HCT116 (cell line): ENCODE results near the gene IL1R1. TPM values are rescaled to one million over a fixed set of nuclear protein-coding genes. Genes with fewer than 3 reads are reported as not detected.

Experiments
- ATAC-seq: fragments of 200-7000 bp; cut with Tn5 transposase; 2 replicates; pipeline ENCODE4 v1.9.1; 2020; ENCODE audit warnings: mild to moderate bottlenecking, moderate library complexity
- BruUV-seq: library from RNA; stranded (reverse); fragments of 400-500 nt; replicated peaks from 2 replicates; lab custom pipeline; 2021; lab: Mats Ljungman, UMichigan
- CTCF ChIA-PET: fragments of 300-600 bp; sonication (Branson Sonifier 250); formaldehyde crosslinking; loops from one replicate; lab custom pipeline; 2021; ENCODE audit warnings: antibody characterized with exemption; lab: Charles Lee
- POLR2A ChIA-PET: fragments of 300-600, 350-600 bp; sonication (Branson Sonifier 250); formaldehyde crosslinking; loops from one replicate; lab custom pipeline; 2021; ENCODE audit warnings: antibody characterized with exemption; lab: Charles Lee
- RAD21 ChIA-PET, 2 experiments: fragments of 300-600 bp; sonication (Branson Sonifier 250); formaldehyde crosslinking; loops; one replicate each; lab custom pipeline; 2023; ENCODE audit warnings: low total read pairs in 2 of 2; ENCODE audit not compliant: uncharacterized antibody in 2 of 2, unreplicated experiment in 2 of 2, low non-redundant PET in 1 of 2; lab: Charles Lee
- DNase-seq: peaks from one replicate; pipeline ENCODE4 v3.0.0-alpha.2; 2010; ENCODE audit warnings: low read depth, low spot score
- H2AFZ ChIP-seq: fragments of 200-600 bp; shearing (Covaris generic), sonication (generic); 2 replicates; pipeline ENCODE4 v1.6.1; 2017; ENCODE audit warnings: low read depth, mixed run types, mixed read lengths, antibody characterized with exemption, low read length; ENCODE audit not compliant: poor library complexity, severe bottlenecking
- H3K27ac ChIP-seq: 2 replicates; pipeline ENCODE4 v1.5.1; 2012; ENCODE audit warnings: low read depth, low read length
- H3K27me3 ChIP-seq: fragments of 200-600 bp; sonication (generic); 2 replicates; pipeline ENCODE4 v1.6.1; 2016; ENCODE audit warnings: mixed run types, low read length, mixed read lengths; ENCODE audit not compliant: insufficient read depth
- H3K36me3 ChIP-seq, 2 experiments: fragments of 200-500 bp in 1 of 2; fragments of 200-600 bp in 1 of 2; sonication (Bioruptor generic) in 1 of 2; sonication (generic) in 1 of 2; 2 replicates each; pipeline versions ENCODE4 v1.5.1 to v1.6.1; 2014 to 2016; ENCODE audit warnings: low read length in 2 of 2, inconsistent platforms in 1 of 2, mixed read lengths in 1 of 2, mixed run types in 1 of 2; ENCODE audit not compliant: insufficient read depth in 2 of 2, control insufficient read depth in 1 of 2
- H3K4me1 ChIP-seq, 2 experiments: fragments of 200-600 bp in 1 of 2; sonication (generic) in 1 of 2; 2 replicates each; pipeline versions ENCODE4 v1.5.1 to v1.6.1; 2012 to 2017; ENCODE audit warnings: low read length in 2 of 2, inconsistent platforms in 1 of 2, mild to moderate bottlenecking in 1 of 2, mixed read lengths in 1 of 2, mixed run types in 1 of 2, moderate library complexity in 1 of 2; ENCODE audit not compliant: insufficient read depth in 2 of 2, control insufficient read depth in 1 of 2
- H3K4me2 ChIP-seq: fragments of 200-600 bp; sonication (generic); 2 replicates; pipeline ENCODE4 v1.6.1; 2017; ENCODE audit warnings: mixed run types, low read length, mixed read lengths
- H3K4me3 ChIP-seq, 2 experiments: fragments of 200-600 bp in 1 of 2; sonication (generic) in 1 of 2; replicated peaks in 1 of 2; 2 replicates each; pipeline ENCODE4 v1.5.1; 2011 to 2016; ENCODE audit warnings: low read length in 2 of 2, control low read depth in 1 of 2, low read depth in 1 of 2, mild to moderate bottlenecking in 1 of 2, mixed read lengths in 1 of 2, mixed run types in 1 of 2
- H3K79me2 ChIP-seq: fragments of 200-600 bp; sonication (generic); 2 replicates; pipeline ENCODE4 v1.6.1; 2017; ENCODE audit warnings: mild to moderate bottlenecking, mixed run types, low read length, moderate library complexity, mixed read lengths; ENCODE audit not compliant: insufficient read depth
- H3K9ac ChIP-seq: fragments of 200-600 bp; sonication (generic); 2 replicates; pipeline ENCODE4 v1.6.1; 2016; ENCODE audit warnings: low read length, mixed read lengths
- H3K9me2 ChIP-seq: fragments of 200-600 bp; sonication (generic), shearing (Covaris generic); 2 replicates; pipeline ENCODE4 v1.6.1; 2017; ENCODE audit warnings: mixed run types, mild to moderate bottlenecking, moderate library complexity; ENCODE audit not compliant: insufficient read depth
- H3K9me3 ChIP-seq, 2 experiments: fragments of 200-500 bp in 1 of 2; fragments of 200-600 bp in 1 of 2; sonication (Bioruptor generic) in 1 of 2; sonication (generic) in 1 of 2; 2 replicates each; pipeline ENCODE4 v1.6.1; 2014 to 2017; ENCODE audit warnings: low read length in 2 of 2, mixed read lengths in 2 of 2, inconsistent platforms in 1 of 2, low read depth in 1 of 2, mild to moderate bottlenecking in 1 of 2, mixed run types in 1 of 2, moderate library complexity in 1 of 2; ENCODE audit not compliant: control insufficient read depth in 1 of 2, insufficient read depth in 1 of 2
- H4K20me1 ChIP-seq: fragments of 200-600 bp; sonication (generic), shearing (Covaris generic); 2 replicates; pipeline ENCODE4 v1.6.1; 2017; ENCODE audit warnings: mixed run types, mild to moderate bottlenecking, moderate library complexity; ENCODE audit not compliant: insufficient read depth
- CEBPB ChIP-seq: IDR thresholded peaks from 2 replicates; pipeline ENCODE4 v1.6.1; 2012; ENCODE audit warnings: low read depth
- EGR1 ChIP-seq: IDR thresholded peaks from 2 replicates; pipeline ENCODE4 v1.6.1; 2012; ENCODE audit warnings: low read depth
- ELF1 ChIP-seq: IDR thresholded peaks from 2 replicates; pipeline ENCODE4 v1.6.1; 2012; ENCODE audit warnings: low read depth, borderline replicate concordance
- EZH2 ChIP-seq: fragments of 200-600 bp; sonication (generic); IDR thresholded peaks from 2 replicates; pipeline ENCODE4 v1.6.1; 2017; ENCODE audit warnings: antibody characterized with exemption, mixed run types
- EZH2phosphoT487 ChIP-seq: fragments of 200-600 bp; IDR thresholded peaks from 2 replicates; pipeline ENCODE4 v1.6.1; 2018; ENCODE audit warnings: antibody characterized with exemption, borderline replicate concordance
- FOSL1 ChIP-seq: IDR thresholded peaks from 2 replicates; pipeline ENCODE4 v1.6.1; 2012; ENCODE audit warnings: low read depth
- JUND ChIP-seq: IDR thresholded peaks from 2 replicates; pipeline ENCODE4 v1.6.1; 2012
- RAD21 ChIP-seq: IDR thresholded peaks from 2 replicates; pipeline ENCODE4 v1.6.1; 2012; ENCODE audit warnings: low read depth, mild to moderate bottlenecking
- REST ChIP-seq: IDR thresholded peaks from 2 replicates; pipeline ENCODE4 v1.6.1; 2012; ENCODE audit warnings: low read depth
- SIN3A ChIP-seq: IDR thresholded peaks from 2 replicates; pipeline ENCODE4 v1.6.1; 2012; ENCODE audit warnings: low read depth
- SP1 ChIP-seq: IDR thresholded peaks from 2 replicates; pipeline ENCODE4 v1.6.1; 2012; ENCODE audit warnings: low read depth
- SRF ChIP-seq: IDR thresholded peaks from 2 replicates; pipeline ENCODE4 v1.6.1; 2012; ENCODE audit warnings: low read depth
- TCF7L2 ChIP-seq: IDR thresholded peaks from 2 replicates; pipeline ENCODE4 v1.7.0; 2011; ENCODE audit warnings: borderline replicate concordance, inconsistent platforms; ENCODE audit not compliant: insufficient read depth, insufficient read length; ENCODE audit errors: extremely low read depth
- YY1 ChIP-seq: IDR thresholded peaks from 2 replicates; pipeline ENCODE4 v1.6.1; 2011; ENCODE audit warnings: low read length, low read depth, moderate library complexity, mild to moderate bottlenecking; ENCODE audit not compliant: insufficient replicate concordance; ENCODE audit errors: extremely low read depth
- ZFX ChIP-seq: fragments of 450-650 bp; IDR thresholded peaks from 2 replicates; pipeline ENCODE4 v1.6.1; 2017
- ZNF274 ChIP-seq: fragments of 200-500 bp; sonication (Bioruptor generic); IDR thresholded peaks from 2 replicates; pipeline ENCODE4 v1.6.1; 2014; ENCODE audit warnings: mild to moderate bottlenecking, low read depth, low read length, inconsistent platforms
- intact Hi-C: fragments of 100-400 bp; cut with micrococcal nuclease; formaldehyde crosslinking; loops from 2 replicates; pipeline ENCODE4 v1.10.0; 2022
- total RNA-seq: library from RNA; stranded (reverse); gene quantifications from one replicate; pipeline ENCODE4 v1.2.1, GENCODE V29; 2021; ENCODE audit not compliant: unreplicated experiment
- TF ChIP-seq, protein P1 (sequence below): IDR thresholded peaks from 2 replicates; pipeline ENCODE4 v1.6.1; 2012
- TF ChIP-seq, protein P2 (sequence below): IDR thresholded peaks from 2 replicates; pipeline ENCODE4 v1.6.1; 2011; ENCODE audit warnings: mild to moderate bottlenecking, low read length, moderate library complexity; ENCODE audit not compliant: insufficient replicate concordance; ENCODE audit errors: extremely low read depth

IL1R1 gene
- total RNA-seq, 1 experiment from 2014 or later = 5.3 TPM

DNA sequence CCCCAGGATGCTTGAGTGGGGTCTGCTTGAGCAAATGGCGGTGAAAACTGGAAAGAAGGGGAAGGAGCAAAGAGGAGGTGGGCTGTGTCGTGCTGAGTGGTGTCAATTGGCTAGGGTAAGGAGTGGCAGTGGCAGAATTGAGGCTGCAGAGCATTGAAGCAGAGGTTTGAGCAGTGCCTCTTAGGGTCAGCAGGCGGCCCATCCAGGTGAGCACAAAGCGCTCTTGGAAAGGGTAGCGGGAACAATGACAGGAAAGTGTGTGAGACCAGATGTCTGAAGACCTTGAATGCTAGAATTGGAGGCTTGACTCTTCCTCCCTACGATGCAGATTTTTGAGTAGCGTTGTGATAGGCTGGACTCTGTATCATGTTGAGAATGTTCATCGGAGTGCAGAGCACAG, 39.3 kb upstream of the IL1R1 start:
- DNase-seq (no peak), ATAC-seq (no peak)
- Histone ChIP-seq H3K36me3 (no peaks in the 10 kb centered on the region), H2AFZ (no peak overlapping the region), H3K4me3 (no peak overlapping the region), H3K27me3 (no peaks in the 10 kb centered on the region), H3K4me2 (no peak overlapping the region), H3K9me3 (no peaks in the 10 kb centered on the region), H4K20me1 (no peaks in the 10 kb centered on the region), H3K9me2 (no peaks in the 10 kb centered on the region), H3K9ac (no peak overlapping the region), H3K79me2 (no peaks in the 10 kb centered on the region), H3K4me1 (no peaks in the 10 kb centered on the region), H3K27ac (no peak overlapping the region)
- CTCF ChIA-PET = no interaction called here
- intact Hi-C loops = no loop called here
- POLR2A ChIA-PET = no interaction called here
- TF ChIP-seq RAD21 (no peak), CEBPB (no peak), EGR1 (no peak), YY1 (no peak), SIN3A (no peak), REST (no peak), EZH2phosphoT487 (no peak), JUND (no peak), EZH2 (no peak), ZFX (no peak), ELF1 (no peak), TCF7L2 (no peak), SP1 (no peak), SRF (no peak), FOSL1 (no peak), ZNF274 (no peak)
- TF ChIP-seq, protein P1, sequence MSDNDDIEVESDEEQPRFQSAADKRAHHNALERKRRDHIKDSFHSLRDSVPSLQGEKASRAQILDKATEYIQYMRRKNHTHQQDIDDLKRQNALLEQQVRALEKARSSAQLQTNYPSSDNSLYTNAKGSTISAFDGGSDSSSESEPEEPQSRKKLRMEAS = no peak
- TF ChIP-seq, protein P2, sequence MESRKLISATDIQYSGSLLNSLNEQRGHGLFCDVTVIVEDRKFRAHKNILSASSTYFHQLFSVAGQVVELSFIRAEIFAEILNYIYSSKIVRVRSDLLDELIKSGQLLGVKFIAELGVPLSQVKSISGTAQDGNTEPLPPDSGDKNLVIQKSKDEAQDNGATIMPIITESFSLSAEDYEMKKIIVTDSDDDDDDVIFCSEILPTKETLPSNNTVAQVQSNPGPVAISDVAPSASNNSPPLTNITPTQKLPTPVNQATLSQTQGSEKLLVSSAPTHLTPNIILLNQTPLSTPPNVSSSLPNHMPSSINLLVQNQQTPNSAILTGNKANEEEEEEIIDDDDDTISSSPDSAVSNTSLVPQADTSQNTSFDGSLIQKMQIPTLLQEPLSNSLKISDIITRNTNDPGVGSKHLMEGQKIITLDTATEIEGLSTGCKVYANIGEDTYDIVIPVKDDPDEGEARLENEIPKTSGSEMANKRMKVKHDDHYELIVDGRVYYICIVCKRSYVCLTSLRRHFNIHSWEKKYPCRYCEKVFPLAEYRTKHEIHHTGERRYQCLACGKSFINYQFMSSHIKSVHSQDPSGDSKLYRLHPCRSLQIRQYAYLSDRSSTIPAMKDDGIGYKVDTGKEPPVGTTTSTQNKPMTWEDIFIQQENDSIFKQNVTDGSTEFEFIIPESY = no peak
- RAD21 ChIA-PET = no interaction called here
- BruUV-seq = no TSS peak
